HL-60/S4 treated with phorbol 12-myristate 13-acetate at 8.2 ng/mL for 4 days and 3 days (cell line): ENCODE results near the gene PRSS21.

ENCODE experiments used
- in situ Hi-C: fragments of 300-500 bp; cut with MboI; formaldehyde crosslinking; loops from 2 replicates; pipeline ENCODE4 v1.15.0; 2022; ENCODE audit warnings: low sequenced_read_pairs

Gene PRSS21

DNA sequence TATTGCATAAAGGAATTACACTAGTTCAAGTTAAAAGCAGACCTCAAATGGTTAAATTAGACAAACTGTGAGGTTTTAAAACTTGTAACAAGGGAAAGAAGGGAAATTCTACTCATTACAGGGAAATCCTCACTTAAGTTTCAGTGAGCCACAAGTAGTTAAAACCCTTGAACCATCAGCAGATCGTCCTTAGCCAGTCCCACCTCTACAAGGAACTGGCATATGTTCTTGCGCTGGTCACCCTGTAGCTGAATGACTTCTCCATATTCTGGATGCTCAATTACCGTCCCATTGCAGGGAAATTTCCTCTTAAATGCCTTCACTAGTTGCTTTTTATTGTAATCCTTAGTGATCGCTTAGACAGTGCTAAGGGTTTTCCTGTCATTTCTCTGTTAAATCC, 5.5 kb downstream of the PRSS21 start:
- in situ Hi-C loops: no loop called here

DNA sequence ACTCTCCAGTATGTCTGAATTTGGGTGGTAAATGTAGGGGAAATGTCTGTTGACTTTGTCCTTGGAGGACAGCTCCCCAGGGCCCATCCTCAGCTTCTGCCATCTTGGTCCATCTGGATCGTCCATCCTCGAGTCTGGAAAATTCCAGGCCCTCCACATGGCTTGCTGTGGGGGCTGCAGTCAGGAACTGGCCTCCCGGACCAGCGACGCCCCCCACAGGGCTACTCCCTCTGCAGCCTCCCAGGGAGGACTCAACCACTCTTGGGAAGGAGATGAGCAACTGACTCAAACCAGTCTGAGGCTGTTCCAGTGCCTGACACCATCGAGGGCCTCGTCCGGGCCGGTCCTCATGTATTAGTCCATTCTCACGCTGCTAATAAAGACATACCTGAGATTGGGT, 7.6 kb downstream of the PRSS21 start:
- in situ Hi-C loops: no loop called here

DNA sequence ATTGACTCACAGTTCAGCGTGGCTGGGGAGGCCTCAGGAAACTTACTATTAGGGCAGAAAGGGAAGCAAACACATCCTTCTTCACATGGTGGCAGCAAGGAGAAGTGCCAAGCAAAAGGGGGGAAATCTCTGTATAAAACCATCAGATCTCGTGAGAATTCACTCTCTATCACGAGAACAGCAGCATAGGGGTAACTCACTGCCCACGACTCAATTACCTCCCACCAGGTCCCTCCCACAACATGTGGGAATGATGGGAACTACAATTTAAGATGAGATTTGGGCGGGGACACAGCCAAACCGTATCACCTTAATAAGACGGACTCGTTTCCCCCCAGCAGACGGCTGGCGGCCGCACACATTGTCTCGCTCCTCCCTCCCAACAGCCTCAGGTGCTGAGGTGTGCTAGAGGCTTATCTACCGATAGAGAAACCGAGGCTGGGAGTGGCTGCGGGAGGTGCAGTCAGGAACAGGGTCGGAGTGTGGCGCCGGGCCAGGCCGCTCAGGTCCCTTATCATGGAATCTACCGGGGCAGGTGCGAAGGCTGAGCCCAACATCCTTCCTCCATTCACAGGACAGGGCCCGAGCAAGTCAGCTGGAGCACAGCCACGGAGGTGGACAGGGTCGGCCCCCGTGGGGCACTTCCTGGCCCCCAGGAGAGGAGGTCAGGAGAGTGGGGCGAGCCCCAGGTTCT, 8.2 kb downstream of the PRSS21 start:
- in situ Hi-C loops: no loop called here

DNA sequence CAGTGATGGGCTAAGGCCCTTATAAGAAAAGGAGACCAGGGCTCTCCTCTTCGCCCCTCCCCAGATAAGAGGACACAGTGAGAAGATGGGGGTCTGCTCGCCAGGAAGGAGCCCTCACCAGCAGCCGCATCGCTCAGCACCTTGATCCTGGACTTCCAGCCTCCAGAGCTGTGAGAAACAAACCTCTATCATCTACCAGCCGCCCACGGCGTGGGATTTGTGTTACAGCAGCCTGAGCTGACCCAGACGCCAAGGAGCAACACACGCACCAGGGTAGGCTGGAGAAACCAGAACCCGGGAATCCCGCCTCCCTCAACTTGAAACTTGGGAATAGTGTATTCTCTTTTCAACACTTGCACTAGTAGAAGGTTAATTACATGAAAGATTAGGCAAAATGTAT, 8.9 kb downstream of the PRSS21 start:
- in situ Hi-C loops: no loop called here

DNA sequence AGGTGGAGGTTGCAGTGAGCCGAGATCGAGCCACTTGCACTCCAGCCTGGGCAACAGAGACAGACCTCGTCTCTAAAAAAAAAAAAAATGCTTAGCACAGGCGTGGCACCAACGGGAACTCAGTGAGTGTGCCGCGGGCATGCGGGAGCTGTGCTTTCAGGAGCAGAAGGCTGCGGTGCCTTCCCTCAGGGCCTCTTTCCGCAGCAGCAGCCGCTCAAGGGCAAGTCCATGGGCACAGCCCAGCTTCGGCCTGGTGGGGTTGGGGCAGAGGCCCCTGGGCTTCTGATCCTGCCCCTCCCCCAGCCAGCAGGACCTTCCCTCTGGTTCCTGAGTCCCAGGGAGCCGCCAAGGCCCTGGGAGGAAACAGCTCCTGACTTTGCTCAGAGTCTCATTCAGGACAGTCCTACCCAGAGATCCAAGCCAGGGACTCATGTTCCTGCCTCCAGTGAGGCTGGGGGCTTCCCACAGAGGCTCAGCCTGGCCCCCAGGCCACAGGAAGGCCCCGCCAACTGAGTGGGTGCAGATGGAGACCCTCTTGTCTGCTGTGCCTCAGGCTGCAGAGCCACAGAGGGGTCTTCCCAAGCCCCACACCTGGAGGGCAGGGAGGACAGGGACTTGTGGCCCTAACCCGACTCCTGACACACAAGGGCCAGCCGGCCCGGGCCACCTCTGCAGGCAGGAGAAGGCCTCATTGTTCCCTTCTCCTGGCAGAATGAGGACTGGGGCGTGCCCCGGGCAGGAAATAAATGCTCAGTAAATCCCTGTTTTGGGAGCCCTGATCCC, 9.7 kb downstream of the PRSS21 start:
- in situ Hi-C loops: no loop called here

DNA sequence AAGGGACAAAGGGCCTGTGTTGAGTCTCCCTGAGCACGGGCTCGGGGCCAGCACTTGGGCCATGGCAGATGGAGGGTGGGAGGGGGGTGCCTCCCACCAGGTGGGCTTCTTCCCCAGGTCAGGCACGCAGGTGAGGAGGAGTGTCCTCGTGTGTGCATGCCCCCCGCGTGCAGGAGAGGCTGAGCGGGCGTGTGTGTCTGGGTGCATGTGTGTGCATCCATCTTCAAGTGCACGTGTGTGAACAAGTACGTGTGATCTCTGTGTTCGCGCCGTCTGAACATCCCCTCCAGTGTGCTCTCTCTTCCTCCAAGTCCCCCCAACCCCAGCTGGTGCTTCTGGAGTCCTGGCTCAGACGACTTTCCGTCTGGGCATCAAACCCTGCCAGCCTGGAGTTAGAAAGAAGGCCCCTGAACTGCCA, 10.3 kb downstream of the PRSS21 start:
- in situ Hi-C loops: no loop called here

DNA sequence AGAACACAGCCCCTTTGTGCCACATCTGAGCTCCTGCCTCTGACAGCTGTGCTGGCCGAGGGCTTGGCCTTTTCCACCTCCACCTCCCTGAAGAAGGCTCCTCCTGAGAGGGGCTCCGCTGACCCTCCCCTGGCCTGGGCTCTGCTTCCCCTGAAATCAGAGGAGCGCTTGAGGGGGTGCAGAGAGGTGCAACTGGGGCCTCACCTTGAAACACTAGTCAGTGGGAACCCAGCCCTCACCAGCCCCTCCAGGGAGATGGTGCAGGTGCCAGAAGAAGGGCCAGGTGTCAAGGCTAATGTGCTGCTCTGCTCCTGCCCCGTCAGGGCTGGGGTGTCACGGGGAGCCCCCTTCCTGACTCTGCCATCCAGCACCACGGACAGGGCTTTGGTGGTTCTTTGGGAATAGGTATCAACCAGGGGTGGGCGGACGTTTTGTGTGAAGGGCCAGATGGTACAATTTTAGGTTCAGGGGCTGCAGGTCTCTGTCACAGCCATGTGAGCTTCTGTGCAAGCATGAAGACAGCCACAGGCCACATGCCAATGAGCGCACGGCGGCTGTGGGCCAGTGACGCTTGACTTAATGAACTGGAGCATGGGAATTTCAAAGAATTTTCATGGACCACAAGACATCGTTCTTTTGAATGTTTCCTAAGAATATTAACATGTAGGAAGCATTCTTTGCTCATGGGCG, 10.9 kb downstream of the PRSS21 start:
- in situ Hi-C loops: no loop called here

DNA sequence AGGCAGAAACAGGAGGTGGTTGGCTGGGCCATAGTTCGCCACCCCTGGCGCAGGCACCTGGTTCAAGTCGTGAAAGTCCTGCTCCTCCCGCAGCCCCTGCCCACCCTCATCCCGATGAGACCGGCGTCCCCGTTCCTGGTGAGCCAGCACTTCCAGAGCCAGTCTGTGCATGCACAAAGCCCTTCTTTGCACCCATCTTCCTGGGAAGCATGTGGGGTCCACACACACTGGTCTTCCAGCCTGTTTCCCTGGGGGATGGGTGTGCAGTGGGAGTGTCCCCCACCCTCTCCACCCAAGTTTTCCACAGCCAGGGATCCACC, 11.4 kb downstream of the PRSS21 start:
- in situ Hi-C loops: no loop called here

DNA sequence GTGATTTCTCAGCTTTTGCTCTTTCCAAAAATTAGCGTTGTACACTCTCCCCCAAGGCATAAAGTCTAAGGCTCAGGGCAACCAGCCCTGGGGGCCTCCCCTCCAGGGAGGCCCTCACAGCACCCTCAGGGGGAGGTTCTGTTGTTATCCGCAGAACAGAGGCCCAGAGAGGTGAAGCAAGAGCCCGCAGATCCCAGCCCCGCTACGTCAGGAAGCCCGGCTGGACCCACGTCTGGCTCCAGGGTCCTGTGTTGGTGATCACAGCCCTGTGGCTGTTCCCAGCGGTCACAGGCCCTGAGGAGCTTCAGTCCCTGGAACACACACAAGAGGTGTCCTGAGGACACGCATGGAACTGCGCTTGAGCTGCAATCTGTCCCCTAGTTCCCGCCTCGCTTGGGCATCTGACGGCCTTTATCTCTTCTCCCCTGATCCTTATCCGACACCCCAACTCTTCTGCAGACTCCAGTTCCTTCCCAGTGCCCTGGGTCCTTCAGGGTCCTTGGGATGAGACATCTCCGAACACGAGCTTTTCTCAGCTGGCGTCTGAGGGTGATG, 11.9 kb downstream of the PRSS21 start:
- in situ Hi-C loops: no loop called here

DNA sequence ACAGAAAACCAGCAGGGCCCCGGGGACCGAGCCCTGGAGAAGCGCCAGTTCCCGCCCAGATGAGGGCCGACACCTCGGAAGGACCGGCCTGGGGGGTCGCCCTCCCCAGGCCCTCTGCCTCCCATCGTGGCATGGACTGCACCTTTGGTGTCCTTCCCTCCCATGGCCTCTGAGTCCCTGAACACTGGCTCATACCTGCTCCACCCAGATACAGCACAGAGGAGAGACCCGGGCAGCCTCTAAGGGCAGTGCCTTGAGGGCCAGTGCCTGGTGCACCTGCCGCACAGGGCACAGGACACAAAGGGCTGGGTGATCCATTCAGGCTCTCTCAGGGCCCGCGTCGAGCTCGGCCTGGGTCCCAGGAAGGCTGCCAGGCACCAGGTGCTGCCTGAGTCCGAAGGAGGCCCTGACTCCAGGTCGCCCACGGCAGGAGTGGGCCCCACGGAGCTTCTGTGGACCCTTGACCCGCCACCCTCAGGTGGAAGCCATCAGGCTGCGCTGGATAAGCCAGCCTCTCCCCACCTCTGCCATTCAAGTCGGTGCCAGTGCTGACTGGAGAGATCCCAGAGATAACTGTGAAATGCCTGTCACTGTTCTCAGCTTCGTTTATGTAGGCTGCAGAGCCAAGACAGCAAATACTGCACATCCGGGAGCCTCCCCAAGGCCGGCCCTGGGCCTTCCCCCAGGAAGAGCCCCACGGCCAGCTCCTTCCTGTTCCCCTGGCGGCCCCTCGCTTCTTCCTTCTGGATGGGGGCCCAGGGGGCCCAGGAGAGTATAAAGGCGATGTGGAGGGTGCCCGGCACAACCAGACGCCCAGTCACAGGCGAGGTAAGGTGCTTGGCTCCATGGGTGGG, 12.7 kb downstream of the PRSS21 start, which contains the start of gene ZG16B:
Gene ZG16B (plus strand): TSS at position 803 of the 854 bp plus-strand sequence. CDS start 139 bp downstream, outside the sequence.
- in situ Hi-C loops: no loop called here

DNA sequence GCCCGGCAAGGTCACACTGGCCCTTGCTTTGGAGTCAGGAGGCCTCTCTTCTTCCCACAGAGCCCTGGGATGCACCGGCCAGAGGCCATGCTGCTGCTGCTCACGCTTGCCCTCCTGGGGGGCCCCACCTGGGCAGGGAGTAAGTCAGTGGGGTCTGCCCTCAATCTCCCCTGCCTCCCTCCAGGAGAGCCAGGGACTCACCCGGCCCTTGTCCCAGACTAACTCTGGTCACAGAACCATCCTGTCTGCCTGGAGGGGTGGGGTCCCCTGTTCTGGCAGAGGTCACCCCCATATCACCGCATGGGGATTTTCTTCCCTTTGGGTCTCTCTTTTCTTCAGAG, 13.3 kb downstream of the PRSS21 start:
- in situ Hi-C loops: no loop called here

DNA sequence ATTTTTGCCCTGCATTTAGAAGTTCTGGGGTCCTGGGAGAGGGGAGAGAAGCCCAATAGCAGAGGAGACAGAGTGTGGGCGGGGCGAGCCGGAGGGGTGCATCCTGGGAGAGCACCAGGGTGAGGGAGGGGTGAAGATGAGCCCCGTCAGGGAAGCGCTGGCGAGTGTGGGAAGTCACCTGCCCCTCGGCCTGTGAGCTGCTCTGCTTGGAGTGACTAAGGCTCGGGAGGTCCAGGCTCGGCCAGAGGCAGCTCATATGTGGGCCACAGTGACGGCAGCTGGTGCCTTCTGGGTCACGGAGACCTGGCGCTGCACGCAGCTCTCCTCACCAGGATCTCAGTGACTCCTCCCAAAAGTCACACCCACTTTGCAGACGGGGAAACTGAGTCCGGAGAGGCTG, 14.2 kb downstream of the PRSS21 start:
- in situ Hi-C loops: no loop called here

DNA sequence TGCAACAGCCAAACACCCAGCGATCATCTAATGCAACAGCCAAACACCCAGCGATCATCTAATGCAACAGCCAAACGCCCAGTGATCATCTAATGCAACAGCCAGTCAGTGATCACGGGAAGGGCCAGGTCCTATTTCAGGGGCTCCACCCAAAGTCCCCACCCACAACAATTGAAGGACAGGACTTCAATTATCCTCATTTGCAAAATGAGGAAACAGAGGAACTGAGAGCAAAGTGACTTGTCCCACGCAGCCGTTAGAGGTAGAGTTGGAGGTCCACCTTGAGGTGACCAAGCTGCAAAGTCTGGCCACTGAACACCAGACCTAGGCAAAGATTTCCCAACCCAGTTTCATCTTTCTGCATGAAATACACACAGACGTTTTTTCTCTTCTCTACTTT, 16.7 kb downstream of the PRSS21 start:
- in situ Hi-C loops: no loop called here

DNA sequence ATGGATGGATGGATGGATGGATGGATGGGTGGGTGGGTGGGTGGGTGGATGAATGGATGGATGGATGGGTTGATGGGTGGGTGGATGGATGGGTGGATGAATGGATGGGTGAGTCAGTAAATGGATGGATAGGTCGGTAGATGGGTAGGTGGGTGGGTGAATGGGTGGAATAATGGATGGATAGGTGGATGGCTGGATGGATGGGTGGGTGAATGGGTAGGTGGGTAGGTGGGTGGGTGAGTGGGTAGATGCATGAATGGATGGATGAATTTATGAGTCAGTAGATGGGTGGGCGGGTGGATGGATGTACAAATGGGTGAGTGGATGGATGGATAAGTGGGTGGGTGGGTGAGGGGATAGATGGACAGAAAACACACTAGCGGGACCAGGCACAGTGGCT, 17.9 kb downstream of the PRSS21 start:
- in situ Hi-C loops: no loop called here

DNA sequence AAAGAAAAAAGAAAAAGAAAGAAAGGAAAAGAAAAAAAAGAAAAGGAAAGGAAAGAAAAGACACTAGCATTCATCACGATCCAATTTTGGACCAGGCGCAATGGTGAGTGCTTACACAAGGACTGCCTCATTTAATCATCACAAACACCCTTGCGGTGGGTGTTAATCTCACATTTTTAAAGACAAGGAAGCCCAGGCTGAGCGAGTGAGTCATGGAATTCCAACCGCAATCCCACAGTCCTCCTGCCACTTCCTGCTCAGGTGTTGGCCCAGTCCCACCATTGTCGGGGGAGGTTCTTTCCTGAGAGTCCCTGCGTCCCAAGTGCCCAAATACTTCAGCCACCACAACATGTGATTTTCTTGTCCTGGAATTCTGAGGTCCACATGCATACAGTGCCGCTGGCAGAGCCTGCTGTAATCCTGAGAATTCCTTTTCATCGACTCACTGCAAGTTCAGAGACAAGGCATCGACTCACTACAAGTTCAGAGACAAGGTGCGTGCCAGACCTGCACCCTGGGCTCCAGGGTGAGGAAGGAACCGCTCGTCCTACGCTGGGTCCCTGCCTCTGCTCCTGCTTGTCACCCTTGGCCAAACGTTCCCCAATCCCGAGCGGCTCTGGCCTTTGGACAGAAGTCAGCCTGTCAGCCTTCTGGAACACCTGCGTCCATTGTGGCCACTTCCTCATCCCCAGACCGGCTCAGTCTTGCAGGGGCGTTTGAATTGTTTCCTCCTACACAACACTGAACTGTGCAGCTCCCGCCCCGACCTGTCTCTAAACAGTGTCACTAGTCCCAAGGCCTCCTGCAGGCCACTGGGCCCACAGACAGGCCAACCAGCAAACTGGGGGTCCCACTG, 18.8 kb downstream of the PRSS21 start:
- in situ Hi-C loops: no loop called here

DNA sequence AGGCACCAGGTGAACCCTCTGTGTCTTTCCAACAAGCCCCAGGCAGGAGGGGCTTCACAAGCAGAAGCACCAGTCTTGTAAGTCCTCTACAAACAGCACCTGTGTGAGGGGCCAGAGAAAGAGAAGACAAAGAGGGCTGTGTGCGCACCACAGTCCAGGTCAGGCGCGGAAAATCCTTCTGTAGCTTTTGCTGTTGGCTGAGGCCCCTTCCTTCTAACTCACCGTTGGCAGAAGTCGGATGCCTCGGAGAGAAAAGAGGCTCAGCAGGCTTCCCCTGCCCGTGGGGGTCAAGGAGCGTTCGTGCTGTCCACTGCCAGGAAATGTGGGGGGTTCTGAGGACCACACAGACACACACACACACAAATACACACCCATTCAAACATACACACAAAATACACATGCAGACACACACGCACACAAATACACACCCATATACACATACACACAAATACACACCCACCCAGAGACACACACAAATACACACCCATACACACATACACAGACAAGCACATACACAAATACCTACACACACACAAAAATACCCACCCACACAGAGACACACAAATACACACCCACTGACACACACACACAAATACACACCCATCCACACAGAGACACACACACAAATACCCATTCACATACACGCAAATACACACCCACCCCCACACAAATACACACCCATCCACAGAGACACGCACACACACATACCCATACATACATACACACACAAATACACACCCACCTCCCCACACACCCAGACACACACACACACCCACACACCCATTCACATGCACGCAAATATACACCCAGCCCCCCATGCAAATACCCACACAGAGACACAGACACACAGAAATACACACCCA, 19.8 kb downstream of the PRSS21 start:
- in situ Hi-C loops: no loop called here

DNA sequence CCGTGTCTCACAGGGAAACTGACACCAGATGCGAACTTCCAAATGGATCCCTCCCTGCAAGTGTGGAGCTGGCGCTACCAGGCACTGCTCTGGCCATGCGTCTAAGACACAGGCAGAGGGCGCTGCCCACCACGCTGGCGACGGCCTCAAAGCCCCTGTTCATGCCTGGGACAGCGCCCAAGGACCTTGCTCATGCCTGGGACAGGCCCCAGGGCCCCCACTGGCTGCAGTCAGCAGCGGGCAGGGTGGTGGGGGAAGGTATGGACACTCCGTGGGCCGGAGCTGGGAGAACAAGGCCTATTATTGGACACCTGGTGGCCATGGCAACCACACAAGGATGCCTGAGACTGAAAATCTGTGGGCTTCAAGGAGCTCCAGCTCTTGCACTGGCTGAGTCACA, 21.9 kb downstream of the PRSS21 start:
- in situ Hi-C loops: no loop called here

DNA sequence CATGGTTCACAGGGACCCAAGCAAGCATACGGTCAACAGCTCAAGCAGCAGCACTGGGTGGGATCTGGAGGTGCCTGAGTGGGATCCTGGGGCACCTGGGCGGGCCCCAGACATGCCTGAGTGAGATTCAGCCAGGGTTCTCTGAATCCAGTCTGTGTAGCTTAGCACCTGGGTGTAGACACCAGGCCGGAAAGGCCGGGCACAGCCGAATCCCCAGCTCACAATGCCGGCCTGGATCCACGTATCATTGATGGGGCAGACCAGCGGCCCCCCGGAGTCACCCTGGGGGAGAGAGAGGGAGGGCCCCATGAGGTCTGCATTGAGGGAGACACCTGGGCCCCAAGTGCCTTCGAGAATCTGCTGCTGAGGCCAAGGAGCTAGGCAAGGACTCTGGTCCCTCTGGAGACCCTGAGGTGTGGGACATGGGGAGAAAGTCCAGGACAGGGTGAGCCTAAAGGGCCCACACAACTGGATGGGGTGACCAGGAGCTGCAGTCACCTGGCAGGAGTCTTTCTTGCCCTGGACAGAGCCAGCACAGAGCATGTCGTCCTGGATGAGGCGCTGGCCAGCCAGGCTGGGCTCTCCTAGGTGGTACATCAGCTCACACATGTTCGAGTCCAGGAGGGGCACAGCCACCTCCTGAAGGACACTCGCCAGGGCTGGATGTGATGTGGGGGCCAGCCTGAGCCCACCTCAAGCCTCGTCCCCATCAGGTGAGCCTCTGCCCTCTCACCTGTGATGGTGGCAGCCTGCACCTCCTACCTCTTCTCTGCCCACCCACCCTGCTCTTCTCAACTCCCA, 22.8 kb downstream of the PRSS21 start:
- in situ Hi-C loops: no loop called here
